Ovary (tissue), 3 donors: ENCODE results near the gene CGB5.

Source experiments
- EP300 ChIP-seq: sonication (generic); formaldehyde crosslinking; IDR thresholded peaks from one replicate; pipeline ENCODE4 v1.6.1; 2017; ENCODE audit warnings: antibody characterized with exemption
- POLR2A ChIP-seq: fragments of 450-650 bp; IDR thresholded peaks from one replicate; pipeline ENCODE4 v1.6.1; 2017; ENCODE audit warnings: antibody characterized with exemption, mild to moderate bottlenecking, moderate library complexity
- TF ChIP-seq, protein P1 (sequence below), 3 donors: fragments of 450-650 bp in 2 of 3; fragments of 200-600 bp in 1 of 3; IDR thresholded peaks; one replicate each; pipeline versions ENCODE4 v1.5.1 to v1.8.0; 2016 to 2022; ENCODE audit warnings: antibody characterized with exemption in 3 of 3, mild to moderate bottlenecking in 1 of 3
- donor health status: DM: no; HTN: no; CAD: no.

DNA sequence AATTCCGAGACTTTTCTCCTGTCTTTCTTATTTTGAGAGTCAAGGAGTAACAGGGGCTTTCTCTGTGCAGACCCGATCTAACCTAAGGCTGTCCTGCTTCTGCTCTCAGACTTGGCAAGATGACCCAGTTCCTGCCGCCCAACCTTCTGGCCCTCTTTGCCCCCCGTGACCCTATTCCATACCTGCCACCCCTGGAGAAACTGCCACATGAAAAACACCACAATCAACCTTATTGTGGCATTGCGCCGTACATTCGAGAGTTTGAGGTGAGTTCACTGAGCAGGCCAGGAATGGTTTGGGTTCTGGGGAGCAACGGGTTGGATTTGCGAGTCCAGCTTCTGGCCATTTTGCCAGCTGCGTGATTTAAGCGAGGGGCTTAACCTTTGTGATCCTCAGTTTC lies 42.6 kb downstream of the CGB5 start:
- TF ChIP-seq POLR2A (no peak), EP300 (no peak)
- TF ChIP-seq, protein P1, sequence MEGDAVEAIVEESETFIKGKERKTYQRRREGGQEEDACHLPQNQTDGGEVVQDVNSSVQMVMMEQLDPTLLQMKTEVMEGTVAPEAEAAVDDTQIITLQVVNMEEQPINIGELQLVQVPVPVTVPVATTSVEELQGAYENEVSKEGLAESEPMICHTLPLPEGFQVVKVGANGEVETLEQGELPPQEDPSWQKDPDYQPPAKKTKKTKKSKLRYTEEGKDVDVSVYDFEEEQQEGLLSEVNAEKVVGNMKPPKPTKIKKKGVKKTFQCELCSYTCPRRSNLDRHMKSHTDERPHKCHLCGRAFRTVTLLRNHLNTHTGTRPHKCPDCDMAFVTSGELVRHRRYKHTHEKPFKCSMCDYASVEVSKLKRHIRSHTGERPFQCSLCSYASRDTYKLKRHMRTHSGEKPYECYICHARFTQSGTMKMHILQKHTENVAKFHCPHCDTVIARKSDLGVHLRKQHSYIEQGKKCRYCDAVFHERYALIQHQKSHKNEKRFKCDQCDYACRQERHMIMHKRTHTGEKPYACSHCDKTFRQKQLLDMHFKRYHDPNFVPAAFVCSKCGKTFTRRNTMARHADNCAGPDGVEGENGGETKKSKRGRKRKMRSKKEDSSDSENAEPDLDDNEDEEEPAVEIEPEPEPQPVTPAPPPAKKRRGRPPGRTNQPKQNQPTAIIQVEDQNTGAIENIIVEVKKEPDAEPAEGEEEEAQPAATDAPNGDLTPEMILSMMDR (IDR thresholded peaks at IDR 0.05) = no peak
